ENCODE results near the gene SCML1. TPM values are rescaled to one million over a fixed set of nuclear protein-coding genes. Genes with fewer than 3 reads are reported as not detected.

SCML1 gene
- total RNA-seq, 1 donor from 2014 or later: 7.8 TPM

DNA sequence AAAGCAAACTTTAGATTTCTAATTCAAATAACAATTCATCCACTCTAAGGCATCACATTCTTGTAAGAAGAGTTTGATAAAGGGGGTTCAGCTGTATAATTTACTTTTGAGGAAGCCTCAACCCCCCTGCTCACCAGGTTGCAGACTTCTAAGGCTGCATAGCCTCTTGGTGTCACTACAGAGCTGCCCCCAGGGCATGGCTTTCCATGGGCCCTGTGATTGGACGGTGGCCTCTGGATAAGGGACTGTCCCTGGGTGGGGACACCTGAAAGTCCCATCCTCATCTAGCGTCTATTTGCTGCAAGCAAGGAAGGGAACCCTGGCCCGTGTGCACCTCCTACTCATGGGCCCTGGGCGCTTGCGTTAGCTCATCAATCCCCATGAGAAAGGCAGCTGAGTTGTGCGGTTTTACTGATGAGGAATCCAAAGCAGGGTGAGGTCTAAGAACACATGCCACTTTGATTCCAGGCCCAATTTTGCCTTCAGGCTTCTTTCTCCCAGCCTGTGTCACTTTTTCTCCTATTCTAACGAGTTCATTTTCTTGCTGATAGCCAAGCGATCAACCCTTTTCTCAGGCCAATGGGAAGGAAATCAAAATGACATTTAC is 51.8 kb downstream of the SCML1 start:
- no peak for DNase-seq (ENCODE audit: low read depth, low spot score)

GRCh38 chrX:17792826-17793225 is 55.5 kb downstream of the SCML1 start:
- no peak for DNase-seq (ENCODE audit: low read depth, low spot score)

DNA sequence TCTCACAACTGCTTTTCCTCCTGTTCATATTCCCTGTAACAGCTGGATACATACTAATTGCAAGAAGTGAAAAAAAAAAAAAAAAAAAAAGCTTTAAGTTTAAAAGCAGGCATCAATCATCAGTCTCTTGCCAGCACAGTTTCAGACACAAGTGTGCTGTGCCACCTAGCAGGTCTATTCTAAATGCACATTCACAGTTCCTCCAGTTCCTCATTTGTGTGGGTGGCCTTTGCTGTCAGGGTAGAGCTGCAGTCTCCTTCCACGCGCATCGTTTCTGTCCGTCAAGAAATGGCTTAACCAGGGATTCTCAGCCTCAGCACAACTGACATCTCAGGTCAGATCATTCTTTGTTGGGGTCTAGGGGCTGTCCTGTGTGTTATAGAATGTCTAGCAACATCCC is 61.6 kb downstream of the SCML1 start:
- no peak for DNase-seq (ENCODE audit: low read depth, low spot score)

- no peak for DNase-seq (ENCODE audit: low read depth, low spot score)
Observed at GRCh38 chrX:17801431-17801830, 64.1 kb downstream of the SCML1 start.

GRCh38 chrX:17802756-17803155 is 65.5 kb downstream of the SCML1 start:
- no peak for DNase-seq (ENCODE audit: low read depth, low spot score)

DNA sequence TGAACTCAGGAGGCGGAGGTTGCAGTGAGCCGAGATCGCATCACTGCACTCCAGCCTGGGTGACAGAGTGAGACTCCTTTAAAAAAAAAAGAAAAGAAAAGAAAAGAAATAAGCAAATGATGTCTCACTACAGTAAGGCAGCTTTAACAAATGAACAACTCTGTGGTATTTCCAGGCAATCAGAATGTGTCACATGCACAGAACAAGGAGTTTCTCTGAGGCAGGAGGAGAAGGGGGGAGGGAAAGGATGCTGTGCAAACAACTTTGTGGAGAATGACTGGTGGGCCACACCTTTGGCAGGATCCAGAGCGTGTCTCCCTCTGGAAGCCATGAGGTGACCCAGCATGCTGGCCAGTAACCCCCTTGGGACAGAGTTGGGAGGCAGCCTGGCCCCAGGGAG is 66.2 kb downstream of the SCML1 start:
- no peak for DNase-seq (ENCODE audit: low read depth, low spot score)

Other genes with a start within 250 kb of the SCML1 start
- 0.13 and 0.35 TPM in 2 replicates for gene RAI2, start 123.8 kb downstream of the SCML1 start, total RNA-seq